IPS-18c (cell line): Measurements from ENCODE around the gene SEC14L5.
"Not testable (repeated sequence)": the region's sequence is repeated elsewhere in the genome, so short reads cannot be mapped to it uniquely, and the experiment has no call there.

Source experiments
- H3K4me3 ChIP-seq: 2 replicates; pipeline ENCODE4 v1.7.0; 2013; ENCODE audit warnings: low read depth, mild to moderate bottlenecking, low read length, moderate library complexity; ENCODE audit not compliant: insufficient read depth
- H3K9me3 ChIP-seq: one replicate; pipeline ENCODE4 v1.6.1; 2013; ENCODE audit warnings: mild to moderate bottlenecking, low read length, moderate library complexity; ENCODE audit not compliant: control insufficient read depth, insufficient read depth

Gene SEC14L5

DNA sequence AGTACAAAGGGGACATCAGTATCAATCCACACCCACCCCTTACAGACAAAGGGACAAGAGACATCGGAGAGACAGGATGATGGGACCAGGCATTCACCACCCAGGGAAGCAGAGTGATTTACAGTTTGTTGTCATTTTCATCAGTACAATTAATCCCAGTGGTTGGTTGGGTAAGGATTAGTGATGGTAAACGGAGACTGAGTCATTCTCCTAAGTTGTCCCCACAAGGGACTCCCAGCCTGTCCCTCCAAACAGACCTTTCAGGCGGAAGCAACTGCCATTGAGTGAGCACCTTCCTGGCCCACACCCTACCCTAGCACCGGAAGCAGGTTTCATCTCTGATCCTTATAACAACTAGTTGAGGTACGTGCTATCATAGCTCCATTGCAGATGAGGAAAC is 32.3 kb upstream of the SEC14L5 start:
- Histone ChIP-seq H3K9me3 (no peaks in the 10 kb centered on the region), H3K4me3 (no peak overlapping the region)

- Histone ChIP-seq H3K9me3 (no peaks in the 10 kb centered on the region), H3K4me3 (no peak overlapping the region)
Observed at GRCh38 chr16:4926928-4927327, 31.2 kb upstream of the SEC14L5 start.

- Histone ChIP-seq H3K4me3 (no peak overlapping the region), H3K9me3 (no peaks in the 10 kb centered on the region)
Observed at GRCh38 chr16:4927661-4928060, 30.5 kb upstream of the SEC14L5 start.

GRCh38 chr16:4928227-4928626 is 29.9 kb upstream of the SEC14L5 start:
- no peaks in the 10 kb centered on the region for H3K9me3 ChIP-seq
- H3K4me3 ChIP-seq, result no peak overlapping the region

DNA sequence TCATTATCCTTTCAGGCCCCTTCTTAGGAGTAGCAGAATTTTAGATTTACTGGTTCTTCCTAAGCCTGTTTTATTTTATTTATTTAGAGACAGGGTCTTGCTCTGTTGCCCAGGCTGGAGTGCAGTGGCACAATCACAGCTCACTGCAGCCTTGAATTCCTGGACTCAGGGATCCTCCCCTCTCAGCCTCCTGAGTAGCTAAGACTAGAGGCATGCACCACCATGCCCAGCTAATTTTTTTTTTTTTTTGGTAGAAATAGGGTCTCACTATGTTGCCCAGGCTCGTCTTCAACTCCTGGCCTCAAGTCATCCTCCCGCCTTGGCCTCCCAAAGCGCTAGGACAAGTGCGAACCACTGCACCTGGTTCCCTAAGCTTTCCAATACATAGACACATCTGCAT is 28.5 kb upstream of the SEC14L5 start:
- H3K4me3 ChIP-seq, H3K9me3 ChIP-seq: not testable (repeated sequence)

- H3K4me3 ChIP-seq, result no peak overlapping the region
- no peaks in the 10 kb centered on the region for H3K9me3 ChIP-seq
Observed at GRCh38 chr16:4931381-4931780, 26.7 kb upstream of the SEC14L5 start.

GRCh38 chr16:4933433-4933832 is 24.7 kb upstream of the SEC14L5 start:
- no peaks in the 10 kb centered on the region for H3K9me3 ChIP-seq
- no peak overlapping the region for H3K4me3 ChIP-seq

- Histone ChIP-seq H3K4me3 (no peak overlapping the region), H3K9me3 (no peaks in the 10 kb centered on the region)
Observed at GRCh38 chr16:4933871-4934395, 24.2 kb upstream of the SEC14L5 start.

- H3K4me3 ChIP-seq, result no peak overlapping the region
- H3K9me3 ChIP-seq, result no peaks in the 10 kb centered on the region
Observed at GRCh38 chr16:4934591-4934990, 23.5 kb upstream of the SEC14L5 start.

DNA sequence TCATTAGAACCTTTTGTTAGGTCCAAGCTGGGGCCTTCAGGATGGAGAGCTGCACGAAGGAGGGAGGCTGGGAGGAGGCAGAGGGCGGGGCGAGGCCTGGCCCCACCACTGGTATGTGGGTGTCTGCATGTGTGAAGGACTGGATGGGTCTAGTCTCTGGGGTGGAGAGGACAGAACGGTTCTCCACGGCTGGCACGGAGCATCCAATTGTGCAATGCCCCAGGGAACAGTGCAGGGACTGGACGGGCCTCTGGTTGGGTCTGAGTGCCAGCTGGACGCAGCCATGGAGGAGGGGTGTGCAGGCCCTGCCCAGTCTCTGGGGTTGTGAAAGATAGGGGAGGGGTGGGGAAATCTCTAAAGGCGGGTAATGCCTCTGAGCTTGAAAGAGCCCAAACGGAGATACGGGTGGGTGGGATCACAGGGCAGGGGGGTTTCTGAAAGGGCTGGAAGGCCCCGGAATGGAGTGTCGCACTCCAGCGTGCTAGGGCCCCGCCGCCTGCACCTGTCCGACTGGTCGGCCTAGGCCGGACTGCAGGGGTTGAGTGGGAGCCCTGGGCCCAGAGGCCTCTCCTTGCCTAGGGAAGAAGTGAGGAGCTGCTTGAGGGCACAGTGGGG is 22.8 kb upstream of the SEC14L5 start:
- no peaks in the 10 kb centered on the region for H3K9me3 ChIP-seq
- H3K4me3 ChIP-seq, result peak overlapping the region; percentile 87; the same call in 1 of the 2 replicates

- peak overlapping the region; percentile 87 for H3K4me3 ChIP-seq
- no peaks in the 10 kb centered on the region for H3K9me3 ChIP-seq
Observed at GRCh38 chr16:4936181-4936990, 21.7 kb upstream of the SEC14L5 start.

DNA sequence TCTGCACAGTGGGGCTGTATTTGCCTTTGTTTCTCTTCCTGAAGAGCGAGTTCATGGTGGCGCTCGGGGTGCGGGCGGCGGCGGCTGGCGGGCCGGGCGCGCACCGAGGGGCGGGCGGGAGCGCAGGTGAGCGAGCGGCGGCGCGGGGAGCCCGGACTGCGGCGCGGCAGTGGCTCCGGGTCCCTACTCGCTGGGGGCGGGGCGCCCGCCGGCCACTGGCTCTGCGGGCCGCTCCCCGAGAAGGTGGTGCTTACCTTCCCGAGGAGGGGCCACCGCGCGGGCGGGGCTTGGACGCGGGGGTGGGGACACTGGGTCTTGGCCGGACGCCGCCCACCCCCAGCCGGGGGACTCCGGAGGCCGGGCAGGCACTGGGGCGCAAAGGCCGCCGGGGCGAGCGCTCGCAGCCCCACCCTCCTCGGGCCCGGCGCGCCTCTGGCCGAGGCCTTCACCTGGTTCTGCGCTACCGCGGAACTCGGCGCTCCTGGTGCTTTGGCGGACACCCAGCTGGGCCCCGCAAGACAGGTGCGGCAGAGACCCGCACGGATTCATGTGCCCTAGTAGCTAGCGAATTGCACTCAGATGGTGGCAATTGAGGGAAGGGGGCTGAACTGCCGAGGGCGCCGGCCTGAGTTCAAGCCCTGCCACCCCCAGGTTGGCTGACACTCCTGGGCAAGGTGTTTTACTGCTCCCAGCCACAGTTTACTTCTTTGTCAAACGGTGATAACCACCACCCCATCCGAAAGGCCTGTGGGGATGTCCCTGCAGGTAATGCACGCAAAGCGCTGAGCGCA is 20.9 kb upstream of the SEC14L5 start, which contains the start of gene PPL:
PPL (minus strand) TSS at position 158 of the 791 bp plus-strand sequence; CDS start at position 55, 103 bp downstream.
- H3K4me3 ChIP-seq, result peak within 1 kb of the TSS; percentile 87
- H3K9me3 ChIP-seq, result no peaks in the 10 kb centered on the region

- Histone ChIP-seq H3K4me3 (no peak overlapping the region; the same call in 1 of the 2 replicates), H3K9me3 (no peaks in the 10 kb centered on the region)
Observed at GRCh38 chr16:4937782-4938682, 20.1 kb upstream of the SEC14L5 start.

DNA sequence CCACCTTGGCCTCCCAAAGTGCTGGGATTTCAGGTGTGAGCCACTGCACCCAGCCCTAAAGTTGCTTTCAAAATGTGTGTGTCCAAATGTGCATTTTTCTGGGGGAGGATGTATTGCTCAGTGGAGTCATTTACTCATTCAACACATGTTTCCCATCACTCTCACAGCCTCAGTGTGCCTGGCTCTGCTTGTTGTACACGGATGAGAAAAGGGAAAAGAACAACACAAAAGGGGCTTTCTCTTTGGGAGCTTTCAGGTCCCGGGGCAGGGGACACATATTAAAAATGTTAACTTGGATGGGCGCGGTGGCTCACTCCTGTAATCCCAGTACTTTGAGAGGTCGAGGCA is 19.5 kb upstream of the SEC14L5 start:
- H3K4me3 ChIP-seq, result no peak overlapping the region
- H3K9me3 ChIP-seq, result no peaks in the 10 kb centered on the region

DNA sequence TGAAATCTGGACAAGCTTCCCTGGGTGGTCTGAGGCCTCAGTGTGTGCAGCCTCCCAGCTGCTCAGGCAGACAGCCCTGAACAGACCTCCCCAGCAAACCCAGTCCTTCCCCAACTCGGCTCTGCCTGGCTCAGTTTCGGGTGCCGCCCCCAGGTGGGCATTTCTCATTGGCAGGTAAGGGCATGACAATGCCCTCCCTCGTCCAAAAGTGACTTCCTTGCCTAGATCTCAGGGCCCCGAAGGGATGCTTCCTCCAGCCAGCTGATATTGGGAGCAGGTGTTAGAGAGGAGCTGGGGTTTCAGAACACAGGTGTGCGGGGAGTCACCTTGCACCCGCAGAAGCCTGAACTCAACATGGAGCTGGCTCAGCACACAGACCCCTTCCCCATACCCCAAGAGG is 17.4 kb upstream of the SEC14L5 start:
- Histone ChIP-seq H3K9me3 (no peaks in the 10 kb centered on the region), H3K4me3 (no peak overlapping the region)

DNA sequence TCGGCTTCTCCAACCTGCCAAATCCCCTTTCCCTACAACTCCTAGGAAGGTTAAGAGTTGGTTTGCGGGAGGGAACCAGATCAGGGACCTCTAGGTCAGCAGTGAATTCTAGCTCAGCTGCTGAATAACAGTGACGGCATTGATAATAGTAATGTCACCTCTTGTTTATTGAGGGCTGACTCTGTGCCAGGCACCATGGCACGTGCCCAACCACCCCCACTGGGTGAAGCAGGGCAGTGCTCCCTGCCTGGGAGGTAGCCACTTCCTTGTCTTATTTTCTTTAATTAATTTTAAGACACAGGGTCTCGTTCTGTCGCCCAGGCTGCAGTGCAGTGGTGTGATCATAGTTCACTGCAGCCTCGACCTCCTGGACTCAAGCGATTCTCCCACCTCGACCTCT is 15.6 kb upstream of the SEC14L5 start:
- Histone ChIP-seq H3K4me3 (no peak overlapping the region), H3K9me3 (no peaks in the 10 kb centered on the region)
